Vagina (tissue), 2 donors: Measurements from ENCODE around the gene PTCD3.

Source experiments
- POLR2A ChIP-seq, 2 donors: fragments of 450-650 bp; IDR thresholded peaks; one replicate each; pipeline ENCODE4 v1.6.1; 2017; ENCODE audit warnings: antibody characterized with exemption in 2 of 2, mild to moderate bottlenecking in 2 of 2, moderate library complexity in 2 of 2
- POLR2AphosphoS5 ChIP-seq, 2 donors: sonication (generic); formaldehyde crosslinking; IDR thresholded peaks; one replicate each; pipeline ENCODE4 v1.9.0; 2017; ENCODE audit warnings: antibody characterized with exemption in 2 of 2, mild to moderate bottlenecking in 2 of 2, low read depth in 1 of 2; ENCODE audit not compliant: insufficient read depth in 1 of 2

DNA sequence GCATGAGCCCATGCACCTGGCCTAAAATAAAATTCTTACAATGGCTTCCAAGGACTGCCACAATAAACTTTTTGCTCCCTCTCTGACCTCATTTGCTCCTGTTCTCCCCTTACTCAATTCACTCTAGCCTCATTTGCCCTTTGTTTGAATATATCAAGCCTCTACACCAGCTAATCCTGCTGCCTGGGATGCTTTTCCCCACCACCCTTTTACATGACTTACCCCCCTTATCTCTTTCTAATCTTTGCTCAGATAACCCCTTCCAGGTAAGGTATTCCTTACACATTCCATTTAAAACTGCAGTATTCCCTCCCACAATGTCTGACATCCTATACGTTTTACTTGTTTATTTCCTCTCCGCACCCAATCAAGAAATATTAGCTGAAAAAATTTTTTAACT is 66.6 kb downstream of the PTCD3 start:
- TF ChIP-seq POLR2A (IDR thresholded peaks at IDR 0.05) (no peak), POLR2AphosphoS5 (IDR thresholded peaks at IDR 0.05; ENCODE audit: insufficient read depth in 1 of 2, low read depth in 1 of 2) (no peak)
